ENCODE measurements around the gene PIK3IP1. TPM values are rescaled to one million over a fixed set of nuclear protein-coding genes. Genes with fewer than 3 reads are reported as not detected.

Gene PIK3IP1
- total and polyA plus RNA-seq, 2 of the 8 experiments (the other 6 are each of a cell fraction or from before 2014, with no cell fraction given): 1.00 to 1.3 TPM

DNA sequence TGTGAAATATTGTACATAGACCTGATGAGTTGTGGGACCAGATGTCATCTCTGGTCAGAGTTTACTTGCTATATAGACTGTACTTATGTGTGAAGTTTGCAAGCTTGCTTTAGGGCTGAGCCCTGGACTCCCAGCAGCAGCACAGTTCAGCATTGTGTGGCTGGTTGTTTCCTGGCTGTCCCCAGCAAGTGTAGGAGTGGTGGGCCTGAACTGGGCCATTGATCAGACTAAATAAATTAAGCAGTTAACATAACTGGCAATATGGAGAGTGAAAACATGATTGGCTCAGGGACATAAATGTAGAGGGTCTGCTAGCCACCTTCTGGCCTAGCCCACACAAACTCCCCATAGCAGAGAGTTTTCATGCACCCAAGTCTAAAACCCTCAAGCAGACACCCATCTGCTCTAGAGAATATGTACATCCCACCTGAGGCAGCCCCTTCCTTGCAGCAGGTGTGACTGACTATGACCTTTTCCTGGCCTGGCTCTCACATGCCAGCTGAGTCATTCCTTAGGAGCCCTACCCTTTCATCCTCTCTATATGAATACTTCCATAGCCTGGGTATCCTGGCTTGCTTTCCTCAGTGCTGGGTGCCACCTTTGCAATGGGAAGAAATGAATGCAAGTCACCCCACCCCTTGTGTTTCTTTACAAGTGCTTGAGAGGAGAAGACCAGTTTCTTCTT is 12.3 kb downstream of the PIK3IP1 start:
- no peak overlapping the region for H2BK15ac ChIP-seq (ENCODE audit: low read length)
- H2BK20ac ChIP-seq (ENCODE audit: low read length): no peak overlapping the region
- no peak for FAIRE-seq
- H4K8ac ChIP-seq (ENCODE audit: extremely low read depth, insufficient read depth, low read length): no peak overlapping the region
- H3K14ac ChIP-seq (ENCODE audit: insufficient read length): no peak overlapping the region
- H2AFZ ChIP-seq (ENCODE audit: low read length): no peak overlapping the region
- peaks cover 0 to 2% (median 0%) of the 10 kb centered on the region in 4 experiments; a peak in 2 of 7 replicates for H3K4me1 ChIP-seq (replicated peaks in 1 of 4; ENCODE audit: control insufficient read depth in 3 of 4, insufficient read depth in 4 of 4, low read length in 3 of 4)
- H3K4me2 ChIP-seq (ENCODE audit: insufficient read depth in 1 of 2, low read depth in 2 of 2, low read length in 2 of 2): no peak overlapping the region
- H2AK5ac ChIP-seq (ENCODE audit: low read depth, low read length): no peak overlapping the region
- H3K4ac ChIP-seq (replicated peaks; ENCODE audit: insufficient read length, low read depth, low read length): no peak overlapping the region
- H3K56ac ChIP-seq (replicated peaks; ENCODE audit: insufficient read length, low read depth, low read length): no peak overlapping the region
- no peaks in the 10 kb centered on the region for H3K9me3 ChIP-seq (ENCODE audit: insufficient read depth in 2 of 2, low read depth in 1 of 2, low read length in 1 of 2)
- POLR2A ChIA-PET (ENCODE audit: partially characterized antibody): interaction anchor here (0.5 to 1.4 kb wide), 4 partner anchors 8 to 80 kb away, joined by 3 to 4 read pairs (median 4); no protein-coding TSS in a partner anchor
- H2BK120ac ChIP-seq (replicated peaks; ENCODE audit: low read depth, low read length): no peak overlapping the region
- H4K91ac ChIP-seq (replicated peaks; ENCODE audit: insufficient read length, low read length): no peak overlapping the region
- no peak overlapping the region for H3K4me3 ChIP-seq (ENCODE audit: extremely low read depth in 1 of 4, insufficient read depth in 2 of 4, low read depth in 3 of 4, low read length in 4 of 4)
- H4K20me1 ChIP-seq (replicated peaks in 1 of 2; ENCODE audit: control insufficient read depth in 1 of 2, insufficient read depth in 2 of 2, low read length in 2 of 2): peaks cover 2% of the 10 kb centered on the region in 2 experiments
- peaks cover 3 to 24% (median 16%) of the 10 kb centered on the region in 4 experiments; a peak in 7 of 8 replicates for H3K36me3 ChIP-seq (ENCODE audit: control insufficient read depth in 2 of 4, insufficient read depth in 4 of 4, low read length in 3 of 4)
- DNase-seq (ENCODE audit: low read depth in 1 of 2, low spot score in 2 of 2): no peak
- H3K79me1 ChIP-seq (ENCODE audit: low read depth, low read length): no peaks in the 10 kb centered on the region
- H3K79me2 ChIP-seq (ENCODE audit: control insufficient read depth in 1 of 2, insufficient read depth in 2 of 2, low read length in 2 of 2): no peaks in the 10 kb centered on the region
- no peak overlapping the region for H3K27ac ChIP-seq (ENCODE audit: low read depth, low read length)
- no peak overlapping the region for H2BK5ac ChIP-seq (ENCODE audit: low read depth, low read length)
- no peaks in the 10 kb centered on the region for H3K27me3 ChIP-seq (replicated peaks in 1 of 4; ENCODE audit: control insufficient read depth in 3 of 4, extremely low read depth in 1 of 4, insufficient read depth in 3 of 4, low read length in 3 of 4)
- CTCF ChIA-PET (ENCODE audit: partially characterized antibody): interaction anchor here (1.0 to 1.5 kb wide), 2 partner anchors 10 to 13 kb away, joined by 3 to 5 read pairs; no protein-coding TSS in a partner anchor
- no peaks in the 10 kb centered on the region for H3K23me2 ChIP-seq (ENCODE audit: low read depth, low read length)
- no peak overlapping the region for H3K18ac ChIP-seq (ENCODE audit: extremely low read depth, low read length)
- no peak overlapping the region for H3K9ac ChIP-seq (replicated peaks in 1 of 4; ENCODE audit: extremely low read depth in 1 of 4, low read depth in 3 of 4, low read length in 3 of 4)
- no peak overlapping the region for H3K23ac ChIP-seq (ENCODE audit: insufficient read length)
- no peak overlapping the region for H4K5ac ChIP-seq (ENCODE audit: insufficient read length, low read depth, low read length)
- no peak overlapping the region for H2BK12ac ChIP-seq (ENCODE audit: low read depth, low read length)
- TF ChIP-seq RBBP5 (IDR thresholded peaks at IDR 0.05; ENCODE audit: borderline replicate concordance, low read depth, low read length): no peak
- TF ChIP-seq HDAC6 (IDR thresholded peaks at IDR 0.05; ENCODE audit: low read depth, low read length): no peak
- no peak for TF ChIP-seq NANOG (IDR thresholded peaks at IDR 0.05; ENCODE audit: insufficient read depth, low read depth, low read length, poor library complexity, severe bottlenecking)
- TF ChIP-seq CREB1 (IDR thresholded peaks at IDR 0.05): no peak
- no peak for TF ChIP-seq MAFK (IDR thresholded peaks at IDR 0.05; ENCODE audit: low read depth, low read length)
- TF ChIP-seq KDM4A (IDR thresholded peaks at IDR 0.05; ENCODE audit: low read depth, low read length, severe bottlenecking): no peak
- TF ChIP-seq EP300 (IDR thresholded peaks at IDR 0.05; ENCODE audit: borderline replicate concordance in 1 of 2, low read depth in 2 of 2, low read length in 2 of 2): no peak
- no peak for TF ChIP-seq KDM5A (IDR thresholded peaks at IDR 0.05; ENCODE audit: low read length)
- TF ChIP-seq TEAD4 (IDR thresholded peaks at IDR 0.05; ENCODE audit: low read depth, low read length): no peak
- TF ChIP-seq CBX8 (IDR thresholded peaks at IDR 0.05; ENCODE audit: borderline replicate concordance, low read depth, low read length): no peak
- no peak for TF ChIP-seq TBP (IDR thresholded peaks at IDR 0.05; ENCODE audit: low read depth, low read length)
- TF ChIP-seq SIN3A (conservative IDR thresholded peaks at IDR 0.05 in 1 of 2, IDR thresholded peaks at IDR 0.05 in 1 of 2; ENCODE audit: low read depth in 1 of 2, low read length in 2 of 2): no peak
- TF ChIP-seq, protein P1, sequence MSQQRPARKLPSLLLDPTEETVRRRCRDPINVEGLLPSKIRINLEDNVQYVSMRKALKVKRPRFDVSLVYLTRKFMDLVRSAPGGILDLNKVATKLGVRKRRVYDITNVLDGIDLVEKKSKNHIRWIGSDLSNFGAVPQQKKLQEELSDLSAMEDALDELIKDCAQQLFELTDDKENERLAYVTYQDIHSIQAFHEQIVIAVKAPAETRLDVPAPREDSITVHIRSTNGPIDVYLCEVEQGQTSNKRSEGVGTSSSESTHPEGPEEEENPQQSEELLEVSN (IDR thresholded peaks at IDR 0.05): no peak
